Mesenchymal stem cell (in vitro differentiated cells and primary cell): ENCODE data around the gene LY6G5B.

Experiments
- DNase-seq: peaks from one replicate; pipeline ENCODE4 v3.0.0-alpha.2; 2013
- H2AFZ ChIP-seq: one replicate; pipeline ENCODE4 v1.6.1; 2013; ENCODE audit warnings: low read depth, mild to moderate bottlenecking, control low read depth, inconsistent platforms, low read length, moderate library complexity
- H2AK5ac ChIP-seq: 2 replicates; pipeline ENCODE4 v1.6.1; 2013; ENCODE audit warnings: low read length, moderate library complexity, mild to moderate bottlenecking, inconsistent platforms; ENCODE audit not compliant: severe bottlenecking
- H2BK120ac ChIP-seq: one replicate; pipeline ENCODE4 v1.6.1; 2013; ENCODE audit warnings: low read depth, mild to moderate bottlenecking, inconsistent platforms, low read length, moderate library complexity
- H2BK12ac ChIP-seq, 2 experiments: one replicate each; pipeline ENCODE4 v1.6.1; 2013; ENCODE audit warnings: inconsistent platforms in 2 of 2, low read length in 2 of 2, mild to moderate bottlenecking in 2 of 2, moderate library complexity in 2 of 2, control low read depth in 1 of 2
- H2BK15ac ChIP-seq: one replicate; pipeline ENCODE4 v1.6.1; 2013; ENCODE audit warnings: mild to moderate bottlenecking, low read depth, inconsistent platforms; ENCODE audit not compliant: poor library complexity, severe bottlenecking
- H2BK5ac ChIP-seq: 2 replicates; pipeline ENCODE4 v1.6.1; 2013; ENCODE audit warnings: low read depth, mild to moderate bottlenecking, low read length, control low read depth, inconsistent platforms; ENCODE audit not compliant: poor library complexity, severe bottlenecking
- H3K14ac ChIP-seq, 2 experiments: one replicate each; pipeline ENCODE4 v1.6.1; 2013; ENCODE audit warnings: inconsistent platforms in 2 of 2, low read length in 2 of 2, control low read depth in 1 of 2, mild to moderate bottlenecking in 1 of 2, moderate library complexity in 1 of 2
- H3K18ac ChIP-seq, 2 experiments: one replicate each; pipeline ENCODE4 v1.6.1; 2013; ENCODE audit warnings: inconsistent platforms in 2 of 2, low read length in 2 of 2, control low read depth in 1 of 2, low read depth in 1 of 2, mild to moderate bottlenecking in 1 of 2
- H3K23ac ChIP-seq, 2 experiments: one replicate each; pipeline ENCODE4 v1.6.1; 2013; ENCODE audit warnings: inconsistent platforms in 2 of 2, low read length in 2 of 2, mild to moderate bottlenecking in 2 of 2, moderate library complexity in 2 of 2, control low read depth in 1 of 2
- H3K27ac ChIP-seq: 2 replicates; pipeline ENCODE4 v1.5.1; 2013; ENCODE audit warnings: mild to moderate bottlenecking, moderate library complexity, low read length, control low read depth, inconsistent platforms; ENCODE audit not compliant: poor library complexity, severe bottlenecking
- H3K27me3 ChIP-seq, 2 experiments: 2 replicates each; pipeline versions ENCODE4 v1.6.1 to v1.7.0; 2013; ENCODE audit warnings: low read length in 2 of 2, mild to moderate bottlenecking in 2 of 2, moderate library complexity in 2 of 2, control low read depth in 1 of 2, inconsistent platforms in 1 of 2; ENCODE audit not compliant: control insufficient read depth in 1 of 2, insufficient read depth in 1 of 2
- H3K36me3 ChIP-seq, 2 experiments: 2 replicates each; pipeline versions ENCODE4 v1.6.1 to v1.7.0; 2013; ENCODE audit warnings: low read length in 2 of 2, control low read depth in 1 of 2, inconsistent platforms in 1 of 2, low read depth in 1 of 2, mild to moderate bottlenecking in 1 of 2; ENCODE audit not compliant: insufficient read depth in 2 of 2, control insufficient read depth in 1 of 2
- H3K4ac ChIP-seq, 2 experiments: one replicate each; pipeline ENCODE4 v1.6.1; 2013; ENCODE audit warnings: inconsistent platforms in 2 of 2, low read length in 2 of 2, mild to moderate bottlenecking in 2 of 2, moderate library complexity in 2 of 2, control low read depth in 1 of 2, low read depth in 1 of 2
- H3K4me1 ChIP-seq: 2 replicates; pipeline ENCODE4 v1.6.1; 2013; ENCODE audit warnings: low read depth, low read length, control low read depth; ENCODE audit not compliant: control insufficient read depth, insufficient read depth
- H3K4me2 ChIP-seq: 2 replicates; pipeline ENCODE4 v1.6.1; 2013; ENCODE audit warnings: low read length, mild to moderate bottlenecking, inconsistent platforms; ENCODE audit not compliant: poor library complexity, severe bottlenecking
- H3K4me3 ChIP-seq, 2 experiments: 2 replicates each; pipeline versions ENCODE4 v1.5.1 to v1.7.0; 2013; ENCODE audit warnings: low read length in 2 of 2, mild to moderate bottlenecking in 2 of 2, control low read depth in 1 of 2, low read depth in 1 of 2; ENCODE audit not compliant: insufficient read depth in 1 of 2
- H3K79me1 ChIP-seq: replicated peaks from 2 replicates; pipeline ENCODE4 v1.6.1; 2013; ENCODE audit warnings: mild to moderate bottlenecking, control low read depth, low read length, inconsistent platforms; ENCODE audit not compliant: poor library complexity, severe bottlenecking
- H3K9ac ChIP-seq: 2 replicates; pipeline ENCODE4 v1.7.0; 2013; ENCODE audit warnings: mild to moderate bottlenecking, low read length, moderate library complexity
- H3K9me3 ChIP-seq: 2 replicates; pipeline ENCODE4 v1.7.0; 2013; ENCODE audit warnings: mild to moderate bottlenecking, low read length; ENCODE audit not compliant: control insufficient read depth
- H4K8ac ChIP-seq: one replicate; pipeline ENCODE4 v1.6.1; 2013; ENCODE audit warnings: inconsistent platforms, mild to moderate bottlenecking, low read length, moderate library complexity
- H4K91ac ChIP-seq: one replicate; pipeline ENCODE4 v1.6.1; 2013; ENCODE audit warnings: mild to moderate bottlenecking, low read length, inconsistent platforms
- WGBS: methylation state at CpG from one replicate; pipeline ENCODE4 v1.1.7; 2013; ENCODE audit warnings: mixed read lengths; 5-methylcytosine and 5-hydroxymethylcytosine counted together

The LY6G5B gene

GRCh38 chr6:31660381-31661261, 9.2 kb upstream of the LY6G5B start, which contains the start of gene C6orf47:
C6orf47 (minus strand) TSS chr6:31660778; CDS start chr6:31659947, 831 bp downstream.
- peak within 1 kb of the TSS; percentile 89 for H4K8ac ChIP-seq

DNA sequence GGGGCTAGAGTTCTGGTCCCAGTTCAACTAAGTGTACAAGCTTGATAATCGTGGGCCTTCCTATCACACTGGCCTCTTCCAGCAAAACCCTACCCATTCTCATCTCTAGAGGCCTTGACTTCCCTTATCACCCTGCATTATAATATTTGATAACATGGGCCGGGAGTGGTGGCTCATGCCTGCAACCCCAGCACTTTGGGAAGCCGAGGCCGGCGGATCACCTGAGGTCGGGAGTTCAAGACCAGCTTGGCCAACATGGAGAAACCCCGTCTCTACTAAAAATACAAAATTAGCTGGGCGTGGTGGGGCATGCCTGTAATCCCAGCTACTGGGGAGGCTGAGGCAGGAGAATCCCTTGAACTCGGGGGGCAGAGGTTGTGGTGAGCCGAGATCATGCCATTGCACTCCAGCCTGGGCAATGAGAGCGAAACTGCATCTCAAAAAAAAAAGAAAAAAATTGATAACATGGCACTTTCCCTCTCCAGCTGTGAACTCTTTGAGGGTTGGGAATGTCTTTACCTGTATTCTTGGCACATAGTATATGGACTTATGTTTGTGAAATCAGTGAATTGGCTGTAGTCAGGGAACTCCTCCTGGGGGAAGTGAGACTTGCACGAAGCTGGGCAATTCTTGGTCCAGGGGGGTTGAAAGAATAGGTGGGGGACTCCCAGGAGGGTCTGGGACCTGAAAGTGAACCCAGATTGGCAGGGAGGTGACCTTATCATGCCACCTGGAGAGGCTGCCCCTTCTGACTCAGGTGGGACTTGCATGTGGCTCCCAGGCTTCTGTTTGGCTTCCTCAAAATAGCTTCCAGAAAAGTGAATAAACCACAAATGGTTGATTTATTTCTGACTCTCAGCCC, 8.3 kb upstream of the LY6G5B start:
- H4K8ac ChIP-seq: no peak overlapping the region
- H2BK15ac ChIP-seq: no peak overlapping the region
- H2BK12ac ChIP-seq: peak overlapping the region in 1 of 2 experiments; percentile 25
- no peak overlapping the region for H3K27ac ChIP-seq
- H3K79me1 ChIP-seq: peaks cover 17% of the 10 kb centered on the region
- no peak overlapping the region for H3K18ac ChIP-seq
- H3K23ac ChIP-seq: no peak overlapping the region
- peaks cover 30 to 38% of the 10 kb centered on the region in 2 experiments for H3K36me3 ChIP-seq
- H2BK120ac ChIP-seq: no peak overlapping the region
- DNase-seq: no peak
- H3K4me1 ChIP-seq: peaks cover 33% of the 10 kb centered on the region
- H2AFZ ChIP-seq: no peak overlapping the region
- peak overlapping the region; percentile 90 for H3K4me2 ChIP-seq
- no peak overlapping the region for H2AK5ac ChIP-seq
- no peaks in the 10 kb centered on the region for H3K9me3 ChIP-seq
- no peak overlapping the region for H3K4ac ChIP-seq
- no peak overlapping the region for H4K91ac ChIP-seq
- H3K14ac ChIP-seq: no peak overlapping the region
- peak overlapping the region in 1 of 2 experiments; percentile 98 for H3K4me3 ChIP-seq
- no peak overlapping the region for H2BK5ac ChIP-seq
- H3K27me3 ChIP-seq: no peaks in the 10 kb centered on the region
- 94% methylated on average over 11 of the region's 12 CpGs for WGBS
- H3K9ac ChIP-seq: peak overlapping the region; percentile 97

More at GRCh38 chr6:31660381-31661261, 9.2 kb upstream of the LY6G5B start, which contains the start of gene C6orf47:
- peak within 1 kb of the TSS; percentile 24 for H2BK5ac ChIP-seq
- peaks cover 23% of the 10 kb centered on the region for H3K79me1 ChIP-seq
- peak within 1 kb of the TSS; percentile 44 for H2AK5ac ChIP-seq
- H3K4me1 ChIP-seq: peaks cover 38% of the 10 kb centered on the region
- H3K36me3 ChIP-seq: peaks cover 33 to 47% of the 10 kb centered on the region in 2 experiments
- H3K4me3 ChIP-seq: peak within 1 kb of the TSS; percentile 78 to 98
- no peak within 1 kb of the TSS for H2BK15ac ChIP-seq
- 2% methylated on average over 52 of the region's 52 CpGs for WGBS
- peak within 1 kb of the TSS; percentile 9 for H2BK120ac ChIP-seq
- H4K91ac ChIP-seq: peak within 1 kb of the TSS; percentile 78
- H3K9ac ChIP-seq: peak within 1 kb of the TSS; percentile 97
- H3K14ac ChIP-seq: peak within 1 kb of the TSS in 1 of 2 experiments; percentile 93
- peak within 1 kb of the TSS in 1 of 2 experiments; percentile 90 for H3K23ac ChIP-seq
- DNase-seq: peak; percentile 86
- H3K18ac ChIP-seq: peak within 1 kb of the TSS; percentile 82 to 97
- peak within 1 kb of the TSS; percentile 72 for H2AFZ ChIP-seq
- peak within 1 kb of the TSS; percentile 86 for H3K27ac ChIP-seq
- H3K4ac ChIP-seq: peak within 1 kb of the TSS; percentile 61 to 94
- H2BK12ac ChIP-seq: peak within 1 kb of the TSS in 1 of 2 experiments; percentile 55
- H3K4me2 ChIP-seq: peak within 1 kb of the TSS; percentile 90
- no peaks in the 10 kb centered on the region for H3K27me3 ChIP-seq
- H3K9me3 ChIP-seq: no peaks in the 10 kb centered on the region

- peaks cover 37% of the 10 kb centered on the region for H3K4me1 ChIP-seq
- no peaks in the 10 kb centered on the region for H3K9me3 ChIP-seq
- H3K36me3 ChIP-seq: peaks cover 32 to 39% of the 10 kb centered on the region in 2 experiments
- no peak overlapping the region for H4K8ac ChIP-seq
- no peak overlapping the region for H3K4me2 ChIP-seq
- no peak overlapping the region for H4K91ac ChIP-seq
- WGBS: 93% methylated on average over 12 of the region's 12 CpGs
- DNase-seq: no peak
- H3K14ac ChIP-seq: no peak overlapping the region
- peak overlapping the region; percentile 19 for H2BK120ac ChIP-seq
- no peak overlapping the region for H3K18ac ChIP-seq
- no peak overlapping the region for H2BK5ac ChIP-seq
- H2BK15ac ChIP-seq: no peak overlapping the region
- H3K27me3 ChIP-seq: no peaks in the 10 kb centered on the region
- peaks cover 17% of the 10 kb centered on the region for H3K79me1 ChIP-seq
- H2AFZ ChIP-seq: no peak overlapping the region
- H3K4ac ChIP-seq: no peak overlapping the region
- H2AK5ac ChIP-seq: peak overlapping the region; percentile 9
- peak overlapping the region; percentile 0 to 30 for H2BK12ac ChIP-seq
- H3K23ac ChIP-seq: no peak overlapping the region
- H3K4me3 ChIP-seq: no peak overlapping the region
- H3K27ac ChIP-seq: no peak overlapping the region
- no peak overlapping the region for H3K9ac ChIP-seq
Observed at GRCh38 chr6:31662124-31662723, 7.6 kb upstream of the LY6G5B start.
